ENCODE measurements around the gene TNK1.

DNA sequence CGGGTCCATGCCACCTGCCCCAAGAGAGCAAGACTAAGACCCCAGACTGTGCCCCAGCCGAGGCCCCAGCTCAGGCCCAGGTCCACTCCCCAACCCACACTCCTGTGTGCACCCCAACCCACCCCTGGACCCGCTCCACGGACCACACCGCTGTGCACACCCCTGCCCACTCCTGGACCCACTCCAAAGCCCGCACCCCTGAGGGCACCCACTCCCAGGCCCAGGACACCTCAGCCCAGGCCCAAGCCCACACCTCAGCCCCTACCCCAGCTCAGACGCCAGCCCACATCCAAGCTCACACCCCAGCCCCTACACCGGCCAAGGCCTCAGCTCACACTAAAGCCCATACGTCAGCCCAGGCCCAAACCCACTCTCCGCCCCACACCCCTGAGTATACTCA, 48.8 kb downstream of the TNK1 start:
- TF ChIP-seq, protein P1, sequence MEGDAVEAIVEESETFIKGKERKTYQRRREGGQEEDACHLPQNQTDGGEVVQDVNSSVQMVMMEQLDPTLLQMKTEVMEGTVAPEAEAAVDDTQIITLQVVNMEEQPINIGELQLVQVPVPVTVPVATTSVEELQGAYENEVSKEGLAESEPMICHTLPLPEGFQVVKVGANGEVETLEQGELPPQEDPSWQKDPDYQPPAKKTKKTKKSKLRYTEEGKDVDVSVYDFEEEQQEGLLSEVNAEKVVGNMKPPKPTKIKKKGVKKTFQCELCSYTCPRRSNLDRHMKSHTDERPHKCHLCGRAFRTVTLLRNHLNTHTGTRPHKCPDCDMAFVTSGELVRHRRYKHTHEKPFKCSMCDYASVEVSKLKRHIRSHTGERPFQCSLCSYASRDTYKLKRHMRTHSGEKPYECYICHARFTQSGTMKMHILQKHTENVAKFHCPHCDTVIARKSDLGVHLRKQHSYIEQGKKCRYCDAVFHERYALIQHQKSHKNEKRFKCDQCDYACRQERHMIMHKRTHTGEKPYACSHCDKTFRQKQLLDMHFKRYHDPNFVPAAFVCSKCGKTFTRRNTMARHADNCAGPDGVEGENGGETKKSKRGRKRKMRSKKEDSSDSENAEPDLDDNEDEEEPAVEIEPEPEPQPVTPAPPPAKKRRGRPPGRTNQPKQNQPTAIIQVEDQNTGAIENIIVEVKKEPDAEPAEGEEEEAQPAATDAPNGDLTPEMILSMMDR (IDR thresholded peaks at IDR 0.05; ENCODE audit: extremely low read depth in 1 of 2, insufficient read depth in 1 of 2, low read depth in 1 of 2, low read length in 2 of 2) = no peak
- TF ChIP-seq JUN (IDR thresholded peaks at IDR 0.05; ENCODE audit: borderline replicate concordance, insufficient read depth, insufficient read length, low read depth) (no peak), EZH2 (IDR thresholded peaks at IDR 0.05; ENCODE audit: borderline replicate concordance, low read depth, low read length, severe bottlenecking) (no peak), POLR2A (IDR thresholded peaks at IDR 0.05; ENCODE audit: low read depth, low read length) (no peak), GATA2 (IDR thresholded peaks at IDR 0.05; ENCODE audit: insufficient read depth, insufficient read length, low read depth, low read length) (no peak), POLR2AphosphoS5 (IDR thresholded peaks at IDR 0.05; ENCODE audit: insufficient read depth, low read depth, low read length) (no peak), FOS (IDR thresholded peaks at IDR 0.05; ENCODE audit: borderline replicate concordance, insufficient read depth, low read length) (no peak)
- TF ChIP-seq, protein P2, sequence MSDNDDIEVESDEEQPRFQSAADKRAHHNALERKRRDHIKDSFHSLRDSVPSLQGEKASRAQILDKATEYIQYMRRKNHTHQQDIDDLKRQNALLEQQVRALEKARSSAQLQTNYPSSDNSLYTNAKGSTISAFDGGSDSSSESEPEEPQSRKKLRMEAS (IDR thresholded peaks at IDR 0.05; ENCODE audit: insufficient read depth, insufficient read length) = no peak
